BJ (cell line): ENCODE data around the gene PPP2CA. TPM values are rescaled to one million over a fixed set of nuclear protein-coding genes. Genes with fewer than 3 reads are reported as not detected.

Source experiments
- CTCF ChIA-PET: fragments of 350-600 bp; formaldehyde crosslinking; extraction: SDS; loops from one replicate; lab custom pipeline; 2021; ENCODE audit warnings: antibody characterized with exemption, inconsistent platforms; lab: Yijun Ruan, JAX
- POLR2A ChIA-PET: fragments of 300-600 bp; sonication (Branson Sonifier 250); formaldehyde crosslinking; extraction: SDS; loops from one replicate; lab custom pipeline; 2021; ENCODE audit warnings: antibody characterized with exemption; lab: Charles Lee
- DNase-seq: peaks from one replicate; pipeline ENCODE4 v3.0.0-alpha.2; 2011; ENCODE audit warnings: low read depth
- H3K27me3 ChIP-seq: 2 replicates; pipeline ENCODE4 v1.6.0; 2011; ENCODE audit warnings: low read length; ENCODE audit not compliant: control insufficient read depth, insufficient read depth
- H3K36me3 ChIP-seq: 2 replicates; pipeline ENCODE4 v1.5.1; 2011; ENCODE audit warnings: low read length; ENCODE audit not compliant: control insufficient read depth, insufficient read depth
- H3K4me3 ChIP-seq: 2 replicates; pipeline ENCODE4 v1.5.1; 2011; ENCODE audit warnings: low read depth, mild to moderate bottlenecking, control low read depth, low read length
- CTCF ChIP-seq: IDR thresholded peaks from 2 replicates; pipeline ENCODE4 v1.5.1; 2011; ENCODE audit warnings: low read depth, mild to moderate bottlenecking, control low read depth, inconsistent platforms, low read length, moderate library complexity; ENCODE audit not compliant: insufficient read depth
- polyA plus RNA-seq: library from polyadenylated mRNA; depleted of rRNA; stranded (reverse); fragments of >200 nt; gene quantifications from 2 replicates; pipeline ENCODE4 v1.2.3, GENCODE V29; 2011

Gene PPP2CA
- polyA plus RNA-seq, 1 experiment = 77.1 TPM

- H3K27me3 ChIP-seq = no peaks in the 10 kb centered on the region
- DNase-seq = no peak
- no peaks in the 10 kb centered on the region for H3K36me3 ChIP-seq
- POLR2A ChIA-PET = no interaction called here
- TF ChIP-seq CTCF = no peak
- H3K4me3 ChIP-seq = no peak overlapping the region
- CTCF ChIA-PET = interaction anchor here (0.7 to 3.4 kb wide), 5 partner anchors 10 to 400 kb away, joined by 3 to 10 read pairs (median 5); no protein-coding TSS in a partner anchor
Measured at GRCh38 chr5:134178096-134178419, 47.8 kb downstream of the PPP2CA start.

- ChIA-PET CTCF (interaction anchor here (0.7 to 3.4 kb wide), 8 partner anchors 10 to 410 kb away, joined by 3 to 10 read pairs (median 4); no protein-coding TSS in a partner anchor), POLR2A (interaction anchor here (0.5 kb wide), 1 partner anchor 102 kb away, joined by 5 read pairs; no protein-coding TSS in a partner anchor)
- TF ChIP-seq CTCF = no peak
- H3K36me3 ChIP-seq = no peaks in the 10 kb centered on the region
- H3K4me3 ChIP-seq = peak overlapping the region; percentile 98
- DNase-seq = no peak
- H3K27me3 ChIP-seq = no peaks in the 10 kb centered on the region
Measured at GRCh38 chr5:134177369-134178095, 48.3 kb downstream of the PPP2CA start.

GRCh38 chr5:134176511-134177368, 49.1 kb downstream of the PPP2CA start, which contains the start of gene SKP1:
Gene SKP1, minus strand, starts transcription at chr5:134176950. Its CDS starts 2,928 bp downstream, at chr5:134174022.
- ChIA-PET CTCF (interaction anchor here (0.6 to 3.4 kb wide), 9 partner anchors 8 to 410 kb away, joined by 3 to 10 read pairs (median 5); no protein-coding TSS in a partner anchor), POLR2A (interaction anchor here (0.5 to 0.7 kb wide), 2 partner anchors 8 to 14 kb away, joined by 3 to 4 read pairs; no protein-coding TSS in a partner anchor)
- peak within 1 kb of the TSS; percentile 98 for H3K4me3 ChIP-seq
- peaks cover 3% of the 10 kb centered on the region for H3K36me3 ChIP-seq
- H3K27me3 ChIP-seq = no peaks in the 10 kb centered on the region
- no peak for TF ChIP-seq CTCF
- no peak for DNase-seq

GRCh38 chr5:134175921-134176510, 49.9 kb downstream of the PPP2CA start:
- Histone ChIP-seq H3K4me3 (peak overlapping the region; percentile 98), H3K36me3 (peaks cover 5% of the 10 kb centered on the region), H3K27me3 (no peaks in the 10 kb centered on the region)
- POLR2A ChIA-PET = interaction anchor here (0.7 kb wide), 1 partner anchor 14 kb away, joined by 4 read pairs; no protein-coding TSS in a partner anchor
- no peak for DNase-seq
- CTCF ChIA-PET = interaction anchor here (0.6 to 3.4 kb wide), 5 partner anchors 9 to 113 kb away, joined by 3 to 10 read pairs (median 5); no protein-coding TSS in a partner anchor
- TF ChIP-seq CTCF = no peak
